ENCODE measurements around the gene SLC36A3. TPM values are rescaled to one million over a fixed set of nuclear protein-coding genes. Genes with fewer than 3 reads are reported as not detected.

The SLC36A3 gene
- total RNA-seq, 1 experiment from 2014 or later = not detected

DNA sequence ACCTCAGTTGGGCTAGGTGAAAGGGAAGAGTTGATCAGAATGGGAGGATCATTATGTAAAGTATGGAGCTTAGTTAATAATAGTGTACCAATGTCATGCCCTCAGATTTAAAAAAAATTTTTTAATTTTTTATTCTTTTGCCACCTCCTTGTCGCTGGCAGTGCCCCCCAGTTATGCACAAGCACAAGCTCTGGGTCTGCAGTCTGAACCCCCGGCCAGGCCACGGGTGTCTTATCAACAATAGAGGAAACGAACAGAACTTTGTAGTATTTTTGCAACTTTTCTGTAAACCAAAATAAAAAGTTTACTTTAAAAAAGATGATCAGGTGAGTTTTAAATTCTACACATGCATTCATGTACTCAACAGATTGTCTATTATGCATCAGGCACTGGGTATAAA lies 51.9 kb downstream of the SLC36A3 start:
- ChIA-PET CTCF (interaction anchor here (1.0 to 3.8 kb wide), 6 partner anchors 12 to 134 kb away, joined by 4 to 70 read pairs (median 16); partner anchors contain the start of gene CCDC69), POLR2A (interaction anchor here (1.2 to 1.5 kb wide), 4 partner anchors 13 to 329 kb away, joined by 3 to 22 read pairs (median 6); partner anchors contain the start of gene CCDC69)
- no peak for ATAC-seq
- peaks cover 28% of the 10 kb centered on the region for H3K4me1 Mint-ChIP-seq
- H3K4me3 Mint-ChIP-seq = peak overlapping the region; percentile 90
- peaks cover 6% of the 10 kb centered on the region for H3K27me3 Mint-ChIP-seq (ENCODE audit: low read depth)
- no peak for DNase-seq (ENCODE audit: low spot score)
- TF ChIP-seq ZNF263 (CRISPR knock-in tag; IDR thresholded peaks at IDR 0.05; ENCODE audit: low read depth) (no peak), ATF1 (CRISPR knock-in tag; IDR thresholded peaks at IDR 0.05) (no peak)
- no peaks in the 10 kb centered on the region for H3K9me3 Mint-ChIP-seq
- H3K27ac Mint-ChIP-seq = no peak overlapping the region
- H3K36me3 Mint-ChIP-seq = no peaks in the 10 kb centered on the region

DNA sequence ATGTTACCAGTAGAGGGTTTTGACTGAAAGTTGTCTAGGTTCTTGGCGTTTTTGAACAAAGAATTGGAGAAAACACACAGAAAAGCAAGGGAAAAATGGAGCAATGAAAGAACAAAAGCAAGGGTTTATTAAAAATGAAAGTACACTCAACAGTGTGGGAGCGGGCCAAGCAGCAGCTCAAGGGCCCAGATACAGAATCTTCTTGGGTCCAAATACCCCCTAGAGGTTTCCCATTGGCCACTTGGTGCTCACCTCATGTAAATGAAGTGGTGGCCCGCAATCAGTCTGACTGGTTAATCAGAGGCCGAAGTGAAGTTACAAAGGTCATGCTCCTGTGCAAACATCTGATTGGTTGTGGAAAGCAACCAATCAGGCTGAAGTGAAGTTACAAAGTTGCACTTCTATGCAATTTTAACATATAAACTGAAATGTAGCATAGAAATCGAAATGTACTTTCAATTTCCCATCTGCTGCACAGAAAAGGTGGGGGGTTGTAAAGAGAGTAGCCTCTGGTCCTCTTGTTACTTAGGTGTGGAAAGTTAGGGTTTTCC lies 52.5 kb downstream of the SLC36A3 start:
- Mint-ChIP-seq H3K4me1 (peaks cover 28% of the 10 kb centered on the region), H3K27me3 (ENCODE audit: low read depth) (peaks cover 6% of the 10 kb centered on the region), H3K4me3 (peak overlapping the region; percentile 32; the same call in 1 of the 2 replicates), H3K36me3 (no peaks in the 10 kb centered on the region), H3K9me3 (no peaks in the 10 kb centered on the region), H3K27ac (no peak overlapping the region; the same call in 1 of the 2 replicates)
- ATAC-seq = no peak
- CTCF ChIA-PET = interaction anchor here (1.2 to 3.8 kb wide), 3 partner anchors 12 to 66 kb away, joined by 8 to 70 read pairs (median 20); no protein-coding TSS in a partner anchor
- POLR2A ChIA-PET = no interaction called here
- TF ChIP-seq NFYB (CRISPR knock-in tag; conservative IDR thresholded peaks at IDR 0.05; ENCODE audit: low read depth) = peak; percentile 49; the same call in 1 of the 2 replicates
- TF ChIP-seq, protein P1, sequence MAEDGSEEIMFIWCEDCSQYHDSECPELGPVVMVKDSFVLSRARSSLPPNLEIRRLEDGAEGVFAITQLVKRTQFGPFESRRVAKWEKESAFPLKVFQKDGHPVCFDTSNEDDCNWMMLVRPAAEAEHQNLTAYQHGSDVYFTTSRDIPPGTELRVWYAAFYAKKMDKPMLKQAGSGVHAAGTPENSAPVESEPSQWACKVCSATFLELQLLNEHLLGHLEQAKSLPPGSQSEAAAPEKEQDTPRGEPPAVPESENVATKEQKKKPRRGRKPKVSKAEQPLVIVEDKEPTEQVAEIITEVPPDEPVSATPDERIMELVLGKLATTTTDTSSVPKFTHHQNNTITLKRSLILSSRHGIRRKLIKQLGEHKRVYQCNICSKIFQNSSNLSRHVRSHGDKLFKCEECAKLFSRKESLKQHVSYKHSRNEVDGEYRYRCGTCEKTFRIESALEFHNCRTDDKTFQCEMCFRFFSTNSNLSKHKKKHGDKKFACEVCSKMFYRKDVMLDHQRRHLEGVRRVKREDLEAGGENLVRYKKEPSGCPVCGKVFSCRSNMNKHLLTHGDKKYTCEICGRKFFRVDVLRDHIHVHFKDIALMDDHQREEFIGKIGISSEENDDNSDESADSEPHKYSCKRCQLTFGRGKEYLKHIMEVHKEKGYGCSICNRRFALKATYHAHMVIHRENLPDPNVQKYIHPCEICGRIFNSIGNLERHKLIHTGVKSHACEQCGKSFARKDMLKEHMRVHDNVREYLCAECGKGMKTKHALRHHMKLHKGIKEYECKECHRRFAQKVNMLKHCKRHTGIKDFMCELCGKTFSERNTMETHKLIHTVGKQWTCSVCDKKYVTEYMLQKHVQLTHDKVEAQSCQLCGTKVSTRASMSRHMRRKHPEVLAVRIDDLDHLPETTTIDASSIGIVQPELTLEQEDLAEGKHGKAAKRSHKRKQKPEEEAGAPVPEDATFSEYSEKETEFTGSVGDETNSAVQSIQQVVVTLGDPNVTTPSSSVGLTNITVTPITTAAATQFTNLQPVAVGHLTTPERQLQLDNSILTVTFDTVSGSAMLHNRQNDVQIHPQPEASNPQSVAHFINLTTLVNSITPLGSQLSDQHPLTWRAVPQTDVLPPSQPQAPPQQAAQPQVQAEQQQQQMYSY (CRISPR knock-in tag; IDR thresholded peaks at IDR 0.05) = no peak
- no peak for DNase-seq (ENCODE audit: low spot score)

DNA sequence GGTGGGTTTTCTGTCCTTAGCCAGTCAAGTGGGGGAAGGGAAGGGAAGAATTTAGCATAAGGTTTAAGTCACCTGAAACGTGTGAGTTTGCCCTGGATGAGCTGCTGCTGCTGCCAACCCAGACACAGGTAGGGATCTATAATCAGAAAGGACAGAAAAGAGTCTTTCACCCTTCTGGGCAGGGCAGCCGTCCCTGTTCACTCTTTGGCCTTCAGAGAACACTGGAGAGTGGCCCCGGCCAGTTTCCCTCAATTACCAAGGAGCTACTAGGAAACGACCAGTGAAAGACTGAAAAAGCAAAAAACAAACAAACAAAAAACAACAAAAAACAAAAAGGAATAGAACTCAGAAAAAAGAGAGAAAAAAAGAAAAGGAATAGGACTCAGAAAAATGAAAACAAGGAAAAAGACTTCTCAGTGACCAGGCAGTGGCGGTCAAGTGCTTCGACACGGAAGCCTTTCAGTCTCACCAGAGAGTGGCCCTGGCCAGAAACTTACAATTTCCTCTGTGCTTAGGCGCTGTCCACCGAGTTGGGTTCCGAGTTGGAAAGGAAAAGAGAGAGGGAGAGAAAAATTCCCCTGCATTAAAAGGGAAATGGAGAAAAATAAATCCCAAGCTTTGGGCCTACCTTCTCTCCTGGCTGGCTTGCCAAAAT lies 53.1 kb downstream of the SLC36A3 start:
- H3K27me3 Mint-ChIP-seq (ENCODE audit: low read depth) = peaks cover 6% of the 10 kb centered on the region
- CTCF ChIA-PET = interaction anchor here (0.6 to 1.2 kb wide), 4 partner anchors 9 to 254 kb away, joined by 3 to 8 read pairs (median 3); no protein-coding TSS in a partner anchor
- H3K27ac Mint-ChIP-seq = peak overlapping the region; percentile 86
- POLR2A ChIA-PET = no interaction called here
- no peak for ATAC-seq
- no peaks in the 10 kb centered on the region for H3K9me3 Mint-ChIP-seq
- H3K36me3 Mint-ChIP-seq = no peaks in the 10 kb centered on the region
- DNase-seq (ENCODE audit: low spot score) = no peak
- H3K4me3 Mint-ChIP-seq = no peak overlapping the region
- H3K4me1 Mint-ChIP-seq = peaks cover 28% of the 10 kb centered on the region
- TF ChIP-seq NFYB (CRISPR knock-in tag; conservative IDR thresholded peaks at IDR 0.05; ENCODE audit: low read depth) = no peak
- TF ChIP-seq, protein P2, sequence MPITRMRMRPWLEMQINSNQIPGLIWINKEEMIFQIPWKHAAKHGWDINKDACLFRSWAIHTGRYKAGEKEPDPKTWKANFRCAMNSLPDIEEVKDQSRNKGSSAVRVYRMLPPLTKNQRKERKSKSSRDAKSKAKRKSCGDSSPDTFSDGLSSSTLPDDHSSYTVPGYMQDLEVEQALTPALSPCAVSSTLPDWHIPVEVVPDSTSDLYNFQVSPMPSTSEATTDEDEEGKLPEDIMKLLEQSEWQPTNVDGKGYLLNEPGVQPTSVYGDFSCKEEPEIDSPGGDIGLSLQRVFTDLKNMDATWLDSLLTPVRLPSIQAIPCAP (CRISPR knock-in tag; IDR thresholded peaks at IDR 0.05) = no peak
- TF ChIP-seq NFE2L1 (CRISPR knock-in tag; IDR thresholded peaks at IDR 0.05) = no peak
- TF ChIP-seq GTF2I (CRISPR knock-in tag; conservative IDR thresholded peaks at IDR 0.05) = no peak
- TF ChIP-seq, protein P3, sequence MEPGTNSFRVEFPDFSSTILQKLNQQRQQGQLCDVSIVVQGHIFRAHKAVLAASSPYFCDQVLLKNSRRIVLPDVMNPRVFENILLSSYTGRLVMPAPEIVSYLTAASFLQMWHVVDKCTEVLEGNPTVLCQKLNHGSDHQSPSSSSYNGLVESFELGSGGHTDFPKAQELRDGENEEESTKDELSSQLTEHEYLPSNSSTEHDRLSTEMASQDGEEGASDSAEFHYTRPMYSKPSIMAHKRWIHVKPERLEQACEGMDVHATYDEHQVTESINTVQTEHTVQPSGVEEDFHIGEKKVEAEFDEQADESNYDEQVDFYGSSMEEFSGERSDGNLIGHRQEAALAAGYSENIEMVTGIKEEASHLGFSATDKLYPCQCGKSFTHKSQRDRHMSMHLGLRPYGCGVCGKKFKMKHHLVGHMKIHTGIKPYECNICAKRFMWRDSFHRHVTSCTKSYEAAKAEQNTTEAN (CRISPR knock-in tag; IDR thresholded peaks at IDR 0.05) = no peak
- TF ChIP-seq, protein P4, sequence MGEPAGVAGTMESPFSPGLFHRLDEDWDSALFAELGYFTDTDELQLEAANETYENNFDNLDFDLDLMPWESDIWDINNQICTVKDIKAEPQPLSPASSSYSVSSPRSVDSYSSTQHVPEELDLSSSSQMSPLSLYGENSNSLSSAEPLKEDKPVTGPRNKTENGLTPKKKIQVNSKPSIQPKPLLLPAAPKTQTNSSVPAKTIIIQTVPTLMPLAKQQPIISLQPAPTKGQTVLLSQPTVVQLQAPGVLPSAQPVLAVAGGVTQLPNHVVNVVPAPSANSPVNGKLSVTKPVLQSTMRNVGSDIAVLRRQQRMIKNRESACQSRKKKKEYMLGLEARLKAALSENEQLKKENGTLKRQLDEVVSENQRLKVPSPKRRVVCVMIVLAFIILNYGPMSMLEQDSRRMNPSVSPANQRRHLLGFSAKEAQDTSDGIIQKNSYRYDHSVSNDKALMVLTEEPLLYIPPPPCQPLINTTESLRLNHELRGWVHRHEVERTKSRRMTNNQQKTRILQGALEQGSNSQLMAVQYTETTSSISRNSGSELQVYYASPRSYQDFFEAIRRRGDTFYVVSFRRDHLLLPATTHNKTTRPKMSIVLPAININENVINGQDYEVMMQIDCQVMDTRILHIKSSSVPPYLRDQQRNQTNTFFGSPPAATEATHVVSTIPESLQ (CRISPR knock-in tag; IDR thresholded peaks at IDR 0.05) = no peak
- TF ChIP-seq ZNF416 (CRISPR knock-in tag; IDR thresholded peaks at IDR 0.05) = no peak
- no peak for TF ChIP-seq TCF7 (CRISPR knock-in tag; IDR thresholded peaks at IDR 0.05; ENCODE audit: low read depth)
- TF ChIP-seq KAT7 (CRISPR knock-in tag; IDR thresholded peaks at IDR 0.05; ENCODE audit: borderline replicate concordance) = no peak
- TF ChIP-seq JAZF1 (CRISPR knock-in tag; IDR thresholded peaks at IDR 0.05) = no peak
- TF ChIP-seq, protein P5, sequence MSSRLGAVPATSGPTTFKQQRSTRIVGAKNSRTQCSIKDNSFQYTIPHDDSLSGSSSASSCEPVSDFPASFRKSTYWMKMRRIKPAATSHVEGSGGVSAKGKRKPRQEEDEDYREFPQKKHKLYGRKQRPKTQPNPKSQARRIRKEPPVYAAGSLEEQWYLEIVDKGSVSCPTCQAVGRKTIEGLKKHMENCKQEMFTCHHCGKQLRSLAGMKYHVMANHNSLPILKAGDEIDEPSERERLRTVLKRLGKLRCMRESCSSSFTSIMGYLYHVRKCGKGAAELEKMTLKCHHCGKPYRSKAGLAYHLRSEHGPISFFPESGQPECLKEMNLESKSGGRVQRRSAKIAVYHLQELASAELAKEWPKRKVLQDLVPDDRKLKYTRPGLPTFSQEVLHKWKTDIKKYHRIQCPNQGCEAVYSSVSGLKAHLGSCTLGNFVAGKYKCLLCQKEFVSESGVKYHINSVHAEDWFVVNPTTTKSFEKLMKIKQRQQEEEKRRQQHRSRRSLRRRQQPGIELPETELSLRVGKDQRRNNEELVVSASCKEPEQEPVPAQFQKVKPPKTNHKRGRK (CRISPR knock-in tag; IDR thresholded peaks at IDR 0.05; ENCODE audit: borderline replicate concordance) = no peak
- TF ChIP-seq EMX1 (CRISPR knock-in tag; IDR thresholded peaks at IDR 0.05) = no peak
- no peak for TF ChIP-seq RORB (CRISPR knock-in tag; IDR thresholded peaks at IDR 0.05)
- TF ChIP-seq ZNF396 (CRISPR knock-in tag; IDR thresholded peaks at IDR 0.05; ENCODE audit: borderline replicate concordance) = no peak
- TF ChIP-seq, protein P6, sequence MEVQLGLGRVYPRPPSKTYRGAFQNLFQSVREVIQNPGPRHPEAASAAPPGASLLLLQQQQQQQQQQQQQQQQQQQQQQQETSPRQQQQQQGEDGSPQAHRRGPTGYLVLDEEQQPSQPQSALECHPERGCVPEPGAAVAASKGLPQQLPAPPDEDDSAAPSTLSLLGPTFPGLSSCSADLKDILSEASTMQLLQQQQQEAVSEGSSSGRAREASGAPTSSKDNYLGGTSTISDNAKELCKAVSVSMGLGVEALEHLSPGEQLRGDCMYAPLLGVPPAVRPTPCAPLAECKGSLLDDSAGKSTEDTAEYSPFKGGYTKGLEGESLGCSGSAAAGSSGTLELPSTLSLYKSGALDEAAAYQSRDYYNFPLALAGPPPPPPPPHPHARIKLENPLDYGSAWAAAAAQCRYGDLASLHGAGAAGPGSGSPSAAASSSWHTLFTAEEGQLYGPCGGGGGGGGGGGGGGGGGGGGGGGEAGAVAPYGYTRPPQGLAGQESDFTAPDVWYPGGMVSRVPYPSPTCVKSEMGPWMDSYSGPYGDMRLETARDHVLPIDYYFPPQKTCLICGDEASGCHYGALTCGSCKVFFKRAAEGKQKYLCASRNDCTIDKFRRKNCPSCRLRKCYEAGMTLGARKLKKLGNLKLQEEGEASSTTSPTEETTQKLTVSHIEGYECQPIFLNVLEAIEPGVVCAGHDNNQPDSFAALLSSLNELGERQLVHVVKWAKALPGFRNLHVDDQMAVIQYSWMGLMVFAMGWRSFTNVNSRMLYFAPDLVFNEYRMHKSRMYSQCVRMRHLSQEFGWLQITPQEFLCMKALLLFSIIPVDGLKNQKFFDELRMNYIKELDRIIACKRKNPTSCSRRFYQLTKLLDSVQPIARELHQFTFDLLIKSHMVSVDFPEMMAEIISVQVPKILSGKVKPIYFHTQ (CRISPR knock-in tag; IDR thresholded peaks at IDR 0.05) = no peak

Data from WTC11 (cell line).